Right renal cortex interstitium (tissue), 3 donors: ENCODE measurements around the gene MCUR1. TPM values are rescaled to one million over a fixed set of nuclear protein-coding genes. Genes with fewer than 3 reads are reported as not detected.
"Not testable (repeated sequence)": the region's sequence is repeated elsewhere in the genome, so short reads cannot be mapped to it uniquely, and the experiment has no call there.

Experiments used
- DNase-seq, 3 donors: peaks; one replicate each; pipeline ENCODE4 v3.0.0-alpha.2; 2013; ENCODE audit warnings: low read depth in 3 of 3, low spot score in 2 of 3
- polyA plus RNA-seq, 3 donors: library from polyadenylated mRNA; unstranded; fragments of 120-200 nt; gene quantifications; one replicate each; pipeline ENCODE4 v1.2.1, GENCODE V29; 2013; ENCODE audit not compliant: insufficient read length in 3 of 3

MCUR1 gene
- polyA plus RNA-seq, result 10 to 100 TPM; 58.5 to 63.1 (median 62.1) TPM

- DNase-seq, result peak in 2 of 3 donors; percentile 67 to 76
Observed at GRCh38 chr6:13814176-13814937, at the start of gene MCUR1. TSS of gene MCUR1 (minus strand) at chr6:13814557. CDS start at chr6:13814429, 128 bp downstream.

GRCh38 chr6:13863699-13864155, 49.4 kb upstream of the MCUR1 start:
- no peak for DNase-seq

GRCh38 chr6:13860556-13861185, 46.3 kb upstream of the MCUR1 start:
- not testable (repeated sequence) for DNase-seq

- DNase-seq, result no peak
Observed at GRCh38 chr6:13859871-13860555, 45.7 kb upstream of the MCUR1 start.

- no peak for DNase-seq
Observed at GRCh38 chr6:13854716-13855250, 40.4 kb upstream of the MCUR1 start.

GRCh38 chr6:13853871-13854270, 39.5 kb upstream of the MCUR1 start:
- no peak for DNase-seq

- no peak for DNase-seq
Observed at GRCh38 chr6:13851803-13852202, 37.4 kb upstream of the MCUR1 start.

GRCh38 chr6:13851330-13851729, 37.0 kb upstream of the MCUR1 start:
- no peak for DNase-seq

GRCh38 chr6:13850690-13851089, 36.3 kb upstream of the MCUR1 start:
- DNase-seq, result not testable (repeated sequence)

GRCh38 chr6:13848522-13849150, 34.3 kb upstream of the MCUR1 start:
- DNase-seq, result no peak

GRCh38 chr6:13847326-13848050, 33.1 kb upstream of the MCUR1 start:
- DNase-seq, result no peak

GRCh38 chr6:13846841-13847240, 32.5 kb upstream of the MCUR1 start:
- DNase-seq, result no peak

GRCh38 chr6:13841936-13842335, 27.6 kb upstream of the MCUR1 start:
- no peak for DNase-seq

- DNase-seq, result no peak
Observed at GRCh38 chr6:13838616-13839015, 24.3 kb upstream of the MCUR1 start.

- DNase-seq, result no peak
Observed at GRCh38 chr6:13836170-13836569, 21.8 kb upstream of the MCUR1 start.

- no peak for DNase-seq
Observed at GRCh38 chr6:13834790-13835189, 20.4 kb upstream of the MCUR1 start.

GRCh38 chr6:13834018-13834417, 19.7 kb upstream of the MCUR1 start:
- not testable (repeated sequence) for DNase-seq

- DNase-seq, result no peak
Observed at GRCh38 chr6:13832778-13833177, 18.4 kb upstream of the MCUR1 start.

GRCh38 chr6:13831615-13832014, 17.3 kb upstream of the MCUR1 start:
- DNase-seq, result no peak

- no peak for DNase-seq
Observed at GRCh38 chr6:13830803-13831202, 16.4 kb upstream of the MCUR1 start.
